NB4 (cell line): Measurements from ENCODE around the gene FHIT.

ENCODE experiments used
- CTCF ChIP-seq: IDR thresholded peaks from one replicate; pipeline ENCODE4 v1.5.1; 2012; ENCODE audit warnings: low read depth, low read length
- MAX ChIP-seq: IDR thresholded peaks from 2 replicates; pipeline ENCODE4 v1.6.1; 2011; ENCODE audit warnings: low read depth, low read length
- POLR2A ChIP-seq: IDR thresholded peaks from 2 replicates; pipeline ENCODE4 v1.6.1; 2011; ENCODE audit warnings: mild to moderate bottlenecking; ENCODE audit not compliant: insufficient read length; ENCODE audit errors: extremely low read depth

GRCh38 chr3:60307562-60308199 is 943.6 kb downstream of the FHIT start:
- TF ChIP-seq CTCF (no peak), POLR2A (no peak), MAX (no peak)
